ENCODE results near the gene CIAO3. TPM values are rescaled to one million over a fixed set of nuclear protein-coding genes. Genes with fewer than 3 reads are reported as not detected.

Gene CIAO3
- total RNA-seq, 1 experiment from 2014 or later, result 21.9 TPM

DNA sequence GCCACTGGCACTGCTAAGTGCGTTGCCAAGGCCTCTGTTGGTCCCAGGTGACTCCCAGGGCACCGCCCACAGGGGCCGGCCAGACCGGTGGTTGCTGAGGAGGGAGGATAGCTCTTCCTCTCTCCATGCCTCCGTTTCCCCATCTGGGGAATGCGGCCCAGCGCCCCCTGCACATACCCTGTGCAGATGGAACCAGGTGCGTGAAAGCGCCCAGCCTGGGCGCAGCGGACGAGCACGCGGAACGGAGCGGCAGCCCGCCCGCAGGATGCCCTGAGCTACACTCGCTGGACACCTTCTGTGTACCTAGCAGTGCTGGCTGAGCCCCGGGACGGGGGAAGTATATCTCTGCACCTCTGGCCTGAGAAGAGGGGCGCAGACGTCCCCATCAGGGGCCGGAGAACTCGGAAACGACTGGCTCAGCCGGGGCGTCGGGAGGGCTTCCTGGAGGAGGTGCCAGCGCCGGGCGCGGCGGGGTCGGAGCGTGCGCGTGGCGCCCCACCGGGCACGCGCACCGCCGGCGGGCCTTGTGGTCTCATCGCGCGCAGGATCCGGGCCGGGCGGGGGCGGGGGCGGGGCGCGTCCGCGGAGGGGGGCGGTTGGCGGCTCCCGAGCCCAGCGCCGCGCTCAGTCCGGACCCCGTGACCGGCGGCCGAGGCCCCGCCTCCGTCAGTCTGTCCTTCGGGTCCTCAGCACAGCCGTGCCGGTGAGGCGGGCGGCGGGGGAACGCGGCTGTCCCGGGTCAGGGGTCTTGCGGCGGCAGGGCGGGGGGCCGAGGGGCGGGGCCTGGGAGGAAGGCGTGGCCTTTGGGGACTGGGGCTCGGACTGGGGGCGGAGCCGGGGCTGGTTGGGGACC, 14.1 kb downstream of the CIAO3 start, which contains the start of the genes CCDC78 and HAGHL:
Gene CCDC78, minus strand, starts transcription at position 6 of the 853 bp plus-strand sequence. CDS start 76 bp downstream, outside the sequence.
Gene HAGHL, plus strand, starts transcription at position 669 of the 853 bp plus-strand sequence. CDS start 404 bp downstream, outside the sequence.
- no peak within 1 kb of the TSS for H4K91ac ChIP-seq (ENCODE audit: insufficient read length, low read depth, low read length)
- H4K20me1 ChIP-seq (ENCODE audit: control insufficient read depth, insufficient read depth, insufficient read length), result no peaks in the 10 kb centered on the region
- no peak within 1 kb of the TSS for H3K56ac ChIP-seq (ENCODE audit: insufficient read length, low read depth, low read length)
- Mint-ChIP-seq H3K4me1 (no peaks in the 10 kb centered on the region), H3K27ac (peak within 1 kb of the TSS in 1 of 3 experiments; percentile 15; a peak in 1 of 7 replicates), H3K36me3 (ENCODE audit: insufficient read depth in 1 of 3, low read depth in 3 of 3) (peaks cover 0 to 5% (median 3%) of the 10 kb centered on the region in 3 experiments; a peak in 1 of 7 replicates), H3K9me3 (no peaks in the 10 kb centered on the region), H3K27me3 (ENCODE audit: low read depth) (peaks cover 14% of the 10 kb centered on the region), H3K4me3 (peak within 1 kb of the TSS; percentile 56 to 80)
- TF ChIP-seq, protein P1, sequence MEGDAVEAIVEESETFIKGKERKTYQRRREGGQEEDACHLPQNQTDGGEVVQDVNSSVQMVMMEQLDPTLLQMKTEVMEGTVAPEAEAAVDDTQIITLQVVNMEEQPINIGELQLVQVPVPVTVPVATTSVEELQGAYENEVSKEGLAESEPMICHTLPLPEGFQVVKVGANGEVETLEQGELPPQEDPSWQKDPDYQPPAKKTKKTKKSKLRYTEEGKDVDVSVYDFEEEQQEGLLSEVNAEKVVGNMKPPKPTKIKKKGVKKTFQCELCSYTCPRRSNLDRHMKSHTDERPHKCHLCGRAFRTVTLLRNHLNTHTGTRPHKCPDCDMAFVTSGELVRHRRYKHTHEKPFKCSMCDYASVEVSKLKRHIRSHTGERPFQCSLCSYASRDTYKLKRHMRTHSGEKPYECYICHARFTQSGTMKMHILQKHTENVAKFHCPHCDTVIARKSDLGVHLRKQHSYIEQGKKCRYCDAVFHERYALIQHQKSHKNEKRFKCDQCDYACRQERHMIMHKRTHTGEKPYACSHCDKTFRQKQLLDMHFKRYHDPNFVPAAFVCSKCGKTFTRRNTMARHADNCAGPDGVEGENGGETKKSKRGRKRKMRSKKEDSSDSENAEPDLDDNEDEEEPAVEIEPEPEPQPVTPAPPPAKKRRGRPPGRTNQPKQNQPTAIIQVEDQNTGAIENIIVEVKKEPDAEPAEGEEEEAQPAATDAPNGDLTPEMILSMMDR (conservative IDR thresholded peaks at IDR 0.05), result no peak
- H3K79me2 ChIP-seq (ENCODE audit: insufficient read depth, low read length), result no peaks in the 10 kb centered on the region
- no peak within 1 kb of the TSS for H2AK5ac ChIP-seq (ENCODE audit: insufficient read length, low read length)
- no peaks in the 10 kb centered on the region for H3K4me1 ChIP-seq (ENCODE audit: insufficient read depth, low read length)
- no peak within 1 kb of the TSS for H3K27ac ChIP-seq (ENCODE audit: insufficient read length, low read depth, low read length)
- no peak within 1 kb of the TSS for H2BK5ac ChIP-seq (ENCODE audit: insufficient read length, low read length)
- peak; percentile 85 for DNase-seq
- H4K8ac ChIP-seq (replicated peaks; ENCODE audit: insufficient read length, low read depth, low read length), result no peak within 1 kb of the TSS
- no peak within 1 kb of the TSS for H2BK120ac ChIP-seq (ENCODE audit: low read depth, low read length, poor library complexity, severe bottlenecking)
- H4K5ac ChIP-seq (ENCODE audit: insufficient read length, low read depth, low read length), result no peak within 1 kb of the TSS
- H2BK15ac ChIP-seq (ENCODE audit: low read depth, low read length), result no peak within 1 kb of the TSS
- H3K14ac ChIP-seq (ENCODE audit: insufficient read depth, low read length), result peak within 1 kb of the TSS; percentile 35; the same call in 1 of the 2 replicates
- peak within 1 kb of the TSS; percentile 53 for H3K18ac ChIP-seq (ENCODE audit: insufficient read length, low read depth, low read length)
- no peaks in the 10 kb centered on the region for H3K79me1 ChIP-seq (ENCODE audit: insufficient read depth, low read depth, low read length, poor library complexity, severe bottlenecking)
- H2BK12ac ChIP-seq (ENCODE audit: insufficient read length, low read depth, low read length), result no peak within 1 kb of the TSS
- H3K23ac ChIP-seq (ENCODE audit: insufficient read length, low read depth, low read length), result no peak within 1 kb of the TSS
- WGBS (ENCODE audit: extremely low coverage, insufficient read length, low lambda C conversion rate), result no CpG with 5 or more reads among the region's 88 CpGs
- H2BK20ac ChIP-seq (ENCODE audit: low read depth, low read length, poor library complexity, severe bottlenecking), result no peak within 1 kb of the TSS
- H3K9ac ChIP-seq (ENCODE audit: extremely low read depth, insufficient read length, low read length), result no peak within 1 kb of the TSS
- H2AFZ ChIP-seq (ENCODE audit: low read length), result no peak within 1 kb of the TSS
- peaks cover 11% of the 10 kb centered on the region for H3K23me2 ChIP-seq (ENCODE audit: insufficient read length, low read depth, low read length, poor library complexity, severe bottlenecking)
- H3T11ph ChIP-seq (ENCODE audit: low read length), result no peak within 1 kb of the TSS
- no peak within 1 kb of the TSS for H3K4ac ChIP-seq (ENCODE audit: low read depth, low read length)
- no peaks in the 10 kb centered on the region for H3K27me3 ChIP-seq (ENCODE audit: insufficient read depth, low read length)
- peak within 1 kb of the TSS; percentile 87 for H3K4me2 ChIP-seq (ENCODE audit: insufficient read depth, insufficient read length, low read length)
- H3K9me3 ChIP-seq (ENCODE audit: control insufficient read depth, low read depth, low read length), result no peaks in the 10 kb centered on the region

Measured in H9 (cell line).